Cardiac septum (tissue), 1 donor: ENCODE data around the gene CBX8. TPM values are rescaled to one million over a fixed set of nuclear protein-coding genes. Genes with fewer than 3 reads are reported as not detected.

Experiments
- DNase-seq: peaks from one replicate; pipeline ENCODE4 v3.0.0-alpha.2; 2020; ENCODE audit warnings: low spot score
- intact Hi-C: fragments of 100-400 bp; cut with DNase I; formaldehyde crosslinking; loops from one replicate; pipeline ENCODE4 v1.14.0; 2022
- total RNA-seq: library from RNA; stranded (reverse); fragmentation: NEBNext Ultra II Directional; extraction: Animal tissue kit (Norgen Biotek cat#: 25700); gene quantifications from one replicate; pipeline ENCODE4 v1.2.1, GENCODE V29; 2021
- donor health status: DM: no; HTN: no; CAD: no.

Gene CBX8
- total RNA-seq, 1 donor from 2014 or later: 5.7 TPM

DNA sequence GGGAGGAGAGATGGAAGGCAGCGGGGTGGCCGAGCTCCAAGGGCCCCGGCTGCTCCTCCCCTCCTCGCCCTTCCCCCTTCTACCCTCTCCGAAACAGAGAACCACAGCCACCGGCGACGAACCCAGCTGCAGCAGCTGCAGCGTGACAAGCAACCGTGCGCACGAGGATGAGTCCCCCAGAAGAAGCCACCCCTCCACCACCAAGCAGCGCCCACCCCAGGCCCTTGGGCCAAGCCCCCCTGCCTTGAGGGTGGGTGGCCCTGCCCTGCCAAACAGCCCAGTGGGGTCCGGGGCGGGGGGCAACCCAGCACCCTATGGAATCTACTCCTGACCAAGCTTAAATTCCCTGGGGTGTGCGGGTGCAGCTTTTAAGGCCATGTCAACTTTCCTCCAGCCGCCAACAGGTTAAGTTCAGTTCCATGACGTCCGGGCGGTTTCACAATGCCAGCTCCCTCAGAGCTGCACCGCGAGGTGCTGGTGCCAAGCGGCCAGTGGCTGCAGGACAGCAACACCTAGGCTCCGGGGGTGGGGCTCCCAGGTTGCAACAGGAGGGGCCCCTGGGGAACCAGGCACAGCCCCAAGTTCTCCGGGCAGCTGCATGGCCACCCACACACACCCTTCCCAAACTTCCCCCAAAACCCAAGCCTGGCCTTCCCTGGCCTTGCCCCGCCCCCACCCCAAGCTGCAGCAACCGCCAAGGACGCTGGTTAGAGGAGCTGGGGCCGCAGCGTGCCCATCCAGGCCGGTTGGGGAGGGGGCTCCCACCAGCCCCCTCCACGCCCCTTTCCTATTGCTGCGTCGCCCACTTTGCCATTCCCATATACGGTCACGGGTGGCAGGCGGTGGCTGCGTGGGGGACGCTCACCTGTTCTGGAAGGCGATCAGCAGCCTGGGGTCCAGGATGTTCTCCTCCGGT is 40.4 kb upstream of the CBX8 start:
- intact Hi-C loops: no loop called here
- peak; percentile 88 for DNase-seq

DNA sequence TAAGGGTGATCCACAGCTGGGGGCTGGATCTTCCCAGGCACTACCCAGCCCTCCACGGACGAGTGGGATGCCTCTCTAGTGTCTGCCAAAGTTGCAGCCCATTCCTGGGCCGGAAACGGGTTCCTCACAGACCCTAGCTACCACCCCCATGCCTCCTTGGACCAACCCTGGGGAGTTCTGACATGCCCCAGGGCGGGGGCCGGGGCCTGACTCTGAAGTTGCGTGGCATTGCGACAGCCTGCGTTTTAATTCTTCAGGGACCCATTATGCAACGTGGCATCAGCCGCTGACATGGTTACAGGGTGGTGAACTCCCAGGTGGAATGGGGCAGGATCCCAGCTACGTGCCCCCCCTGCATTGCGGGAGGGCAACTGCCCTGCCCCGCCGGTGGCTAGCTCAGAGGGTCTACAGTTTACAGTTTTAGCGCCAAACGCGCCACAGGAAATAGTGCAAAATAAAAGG is 39.7 kb upstream of the CBX8 start:
- no peak for DNase-seq
- intact Hi-C loops: no loop called here

DNA sequence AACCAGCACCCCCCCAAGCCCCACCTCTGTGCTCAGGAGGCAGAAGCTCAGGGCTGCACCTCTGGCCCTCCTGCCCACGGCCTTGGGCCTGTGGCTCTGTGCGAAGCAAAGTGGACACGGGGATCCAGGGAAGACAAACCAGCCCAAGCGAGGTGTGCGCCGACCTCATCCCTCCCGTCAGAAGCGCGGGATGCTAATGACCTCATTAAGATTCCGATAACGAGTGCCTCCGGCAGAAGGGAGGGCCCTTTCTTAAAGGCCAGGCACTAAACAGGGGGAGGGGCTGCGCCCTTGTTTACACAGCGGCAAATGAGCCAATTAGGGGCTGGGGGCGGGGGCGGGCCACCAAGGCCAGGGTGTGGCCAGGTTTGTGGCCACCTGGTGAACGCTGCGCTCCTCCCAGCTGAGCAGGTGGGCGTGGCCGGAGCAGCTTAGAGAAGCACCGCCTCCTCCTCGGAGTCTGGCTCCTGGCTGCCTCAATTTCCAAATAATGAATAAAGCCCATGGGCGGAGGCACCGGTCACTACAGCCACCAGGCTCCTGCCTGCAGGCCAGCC is 39.2 kb upstream of the CBX8 start:
- no peak for DNase-seq
- intact Hi-C loops: no loop called here

DNA sequence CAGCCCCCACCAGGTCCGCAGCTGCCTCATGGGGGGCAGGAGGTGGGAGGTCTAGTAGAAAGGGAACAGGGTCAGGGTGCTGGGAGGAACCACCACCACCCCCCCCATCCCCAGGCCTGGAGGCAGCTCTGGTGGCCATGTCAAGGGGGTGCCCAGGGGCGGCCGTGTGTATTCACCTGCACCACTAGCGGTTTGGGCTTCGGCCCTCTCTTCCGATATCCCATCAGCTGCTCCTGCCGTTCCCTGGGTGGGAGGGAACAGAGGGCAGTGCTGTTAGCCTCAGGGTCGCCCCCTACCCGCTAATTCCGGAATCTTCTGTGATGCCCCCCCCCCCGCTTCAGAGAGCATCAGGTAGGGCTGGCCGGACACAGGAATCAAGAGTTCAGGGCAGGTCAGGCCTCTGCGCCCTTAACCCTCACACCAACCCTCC is 38.6 kb upstream of the CBX8 start:
- no peak for DNase-seq
- intact Hi-C loops: no loop called here

DNA sequence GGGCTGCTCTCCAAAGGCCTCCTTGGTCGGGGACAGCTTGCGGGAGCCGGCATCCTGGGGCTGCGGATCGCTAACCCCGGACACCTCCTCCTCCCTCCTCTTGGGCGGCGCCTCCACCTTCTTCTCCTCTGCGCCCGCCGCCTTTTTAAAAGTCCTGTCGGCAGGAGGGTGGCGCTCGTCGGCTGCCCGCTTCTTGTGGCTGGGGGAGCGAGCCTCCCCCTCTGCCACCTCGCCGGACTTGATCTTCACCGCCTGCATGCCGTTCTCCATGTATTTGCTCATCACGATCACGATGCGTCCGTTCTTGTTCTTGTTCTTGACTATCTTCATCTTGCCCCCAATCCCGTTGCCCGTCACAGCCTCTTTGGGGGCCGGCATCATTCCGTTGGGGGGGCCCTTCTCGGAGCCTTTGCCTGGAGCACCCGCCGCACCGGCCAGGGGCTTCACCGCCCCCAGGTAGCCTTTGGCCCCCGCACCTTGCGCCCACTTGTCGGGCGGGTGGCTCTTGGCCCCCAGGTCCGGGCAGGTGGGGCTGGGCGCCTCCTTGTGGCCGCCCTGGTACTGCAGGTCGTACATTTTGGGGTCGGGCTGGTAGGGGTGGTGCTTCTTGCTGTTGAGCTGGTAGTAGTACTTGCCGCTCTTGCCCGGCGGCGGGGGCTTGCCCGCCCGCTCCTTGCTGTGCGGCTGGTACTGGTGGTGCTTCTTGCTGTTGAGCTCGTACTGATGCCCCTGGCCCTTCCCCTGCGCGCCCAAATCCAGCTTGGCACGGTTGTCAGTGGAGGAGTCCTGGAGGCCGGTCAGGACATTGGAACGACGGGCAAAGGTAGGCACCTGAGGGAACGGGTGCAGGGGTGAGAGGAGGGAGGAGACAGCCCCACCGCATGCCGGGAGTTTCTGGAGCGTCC is 37.9 kb upstream of the CBX8 start:
- no peak for DNase-seq
- intact Hi-C loops: no loop called here

DNA sequence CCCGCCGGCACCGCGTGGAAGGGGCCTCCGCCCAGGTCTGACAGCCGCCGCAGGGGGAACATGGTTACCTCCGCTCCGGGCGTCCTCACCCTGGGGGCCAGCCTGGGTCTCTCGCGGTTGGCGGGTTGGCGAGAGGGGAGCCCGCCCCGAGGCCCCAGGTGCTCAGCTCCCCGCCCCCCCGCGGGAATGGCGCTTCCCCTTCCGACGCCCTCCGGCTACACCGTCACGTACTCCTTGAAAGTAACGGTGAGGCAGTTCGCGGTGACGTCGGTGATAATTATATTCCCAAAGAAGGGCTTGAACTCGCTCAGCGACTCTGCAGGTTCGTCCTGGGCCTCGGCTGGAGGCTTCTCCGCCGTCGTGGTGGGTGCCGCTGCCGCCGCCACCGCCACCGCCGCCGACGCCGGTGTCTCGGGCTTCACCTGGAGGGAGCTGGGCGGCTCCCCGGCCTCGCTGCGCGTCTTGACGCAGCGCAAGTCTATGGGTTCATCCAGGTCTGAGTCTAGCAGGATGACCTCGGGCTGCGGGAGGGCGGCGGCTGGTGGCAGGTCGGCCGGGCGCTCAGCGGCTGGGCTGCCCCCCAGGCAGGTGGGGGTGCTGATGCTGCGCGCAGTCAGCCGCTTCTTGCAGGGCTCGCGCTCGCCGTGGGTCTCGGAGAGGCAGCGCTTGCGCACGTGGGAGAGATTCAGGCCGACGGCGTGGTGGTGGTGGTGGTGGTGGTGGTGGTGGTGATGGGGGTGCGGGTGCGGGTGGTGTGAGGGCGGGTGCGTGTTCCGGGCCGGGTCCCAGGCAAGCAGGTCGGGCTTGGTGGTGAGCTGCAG is 37.1 kb upstream of the CBX8 start:
- DNase-seq: no peak
- intact Hi-C loops: no loop called here

DNA sequence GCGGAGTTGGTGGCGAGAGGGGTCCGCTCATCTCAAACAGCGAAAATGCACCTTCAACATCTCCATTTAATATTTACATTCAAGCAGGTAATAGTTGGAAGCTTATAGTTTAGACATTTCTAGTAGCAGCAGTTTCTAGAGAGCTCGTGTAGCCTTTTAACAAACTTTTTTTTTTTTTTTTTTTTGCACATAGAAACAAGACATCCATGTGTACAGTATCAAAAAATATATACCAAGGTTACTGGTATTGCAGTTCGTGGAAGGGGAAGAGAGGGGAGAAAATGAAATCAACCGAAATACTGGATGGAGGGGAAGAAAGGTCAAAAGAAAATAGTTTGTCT is 36.2 kb upstream of the CBX8 start:
- DNase-seq: no peak
- intact Hi-C loops: no loop called here

DNA sequence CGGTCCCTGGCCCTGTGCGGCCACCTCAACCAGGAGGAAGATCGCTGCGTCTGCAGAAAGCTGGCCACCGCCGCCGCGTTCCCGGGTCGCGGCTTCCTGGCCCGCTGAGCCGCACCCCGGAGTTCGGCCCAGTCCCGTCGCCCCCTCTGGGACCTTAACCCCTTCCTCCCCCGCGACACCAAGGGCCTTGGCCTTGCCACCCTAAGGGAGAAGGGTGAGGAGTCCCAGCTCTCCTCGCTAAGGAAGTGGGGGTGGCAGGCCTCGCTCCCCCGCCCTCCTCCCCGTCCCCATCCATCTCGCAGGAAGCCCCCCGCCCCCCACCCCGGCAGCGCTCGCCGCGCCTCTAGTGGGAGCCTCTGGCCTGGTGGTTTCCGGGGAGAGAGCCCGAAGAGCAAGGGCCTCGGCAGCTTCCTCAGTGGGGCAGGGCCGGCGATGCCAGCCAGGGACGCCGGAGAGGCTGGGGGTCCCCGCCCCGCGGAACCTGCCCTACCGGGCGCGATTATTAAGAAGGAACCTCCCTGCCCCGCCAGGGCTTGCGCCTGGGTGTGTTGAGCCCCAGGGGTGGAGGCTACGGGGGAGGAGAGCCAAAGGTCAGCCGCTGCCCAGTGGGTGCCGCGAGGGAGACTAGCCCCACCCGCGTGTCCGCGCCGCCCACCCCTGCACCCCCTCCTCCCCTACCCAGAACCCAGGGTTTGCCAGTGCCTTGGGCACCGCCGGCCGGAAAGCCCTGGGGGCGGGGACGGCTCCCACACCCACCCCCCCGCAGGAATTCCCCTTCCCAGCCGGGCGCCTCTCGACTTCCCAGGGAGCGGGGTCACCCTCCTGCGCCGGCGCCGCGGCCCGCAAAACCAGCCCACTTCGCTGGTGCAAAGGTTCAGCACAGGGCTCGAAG is 35.6 kb upstream of the CBX8 start:
- DNase-seq: no peak
- intact Hi-C loops: no loop called here

DNA sequence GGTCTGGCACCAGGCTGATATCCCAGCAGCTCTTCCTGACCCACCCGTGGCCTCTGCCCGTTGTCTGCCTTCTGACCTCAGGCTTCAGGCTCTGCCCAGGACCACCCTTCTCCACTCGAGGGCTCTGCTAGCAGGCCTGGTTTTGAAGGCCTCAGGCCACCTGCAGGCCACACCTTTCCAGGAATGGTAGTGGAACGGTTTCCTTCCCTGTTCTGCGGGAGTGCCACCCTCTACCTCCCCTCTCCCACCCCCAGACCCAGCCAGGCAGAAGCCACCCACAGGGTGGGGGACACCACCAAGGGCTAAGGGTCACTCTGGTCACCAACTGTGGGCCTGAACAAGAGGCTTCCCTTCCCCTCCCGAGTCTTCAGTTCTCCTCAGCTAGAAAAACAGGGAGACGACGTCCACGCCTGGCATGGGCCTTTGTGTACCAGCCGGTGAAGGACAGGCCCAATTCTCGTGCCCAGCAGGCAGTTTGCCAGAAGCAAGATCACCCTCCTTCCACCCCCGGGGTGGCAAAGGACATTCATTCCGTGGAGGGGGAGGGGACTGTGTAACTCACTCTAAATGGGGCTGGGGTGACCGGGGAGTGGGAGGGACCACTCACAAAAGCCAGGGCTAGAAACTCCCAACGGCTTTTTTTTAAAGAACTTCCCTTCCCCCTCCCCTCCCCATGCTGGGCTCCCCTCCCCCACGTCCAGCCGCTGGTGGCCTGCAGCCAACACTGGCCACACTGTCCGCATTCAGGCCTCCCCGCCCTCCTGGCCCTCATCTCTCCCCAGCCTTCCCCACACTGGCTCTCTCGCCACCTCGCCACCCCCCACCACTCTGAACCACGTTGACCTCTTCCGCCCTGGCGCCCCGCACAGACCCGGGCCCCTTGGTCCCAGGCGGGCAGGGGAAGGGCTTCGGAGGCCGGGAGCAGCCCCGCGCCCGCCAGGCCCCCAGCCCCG is 34.7 kb upstream of the CBX8 start:
- intact Hi-C loops: no loop called here
- DNase-seq: peak; percentile 85

DNA sequence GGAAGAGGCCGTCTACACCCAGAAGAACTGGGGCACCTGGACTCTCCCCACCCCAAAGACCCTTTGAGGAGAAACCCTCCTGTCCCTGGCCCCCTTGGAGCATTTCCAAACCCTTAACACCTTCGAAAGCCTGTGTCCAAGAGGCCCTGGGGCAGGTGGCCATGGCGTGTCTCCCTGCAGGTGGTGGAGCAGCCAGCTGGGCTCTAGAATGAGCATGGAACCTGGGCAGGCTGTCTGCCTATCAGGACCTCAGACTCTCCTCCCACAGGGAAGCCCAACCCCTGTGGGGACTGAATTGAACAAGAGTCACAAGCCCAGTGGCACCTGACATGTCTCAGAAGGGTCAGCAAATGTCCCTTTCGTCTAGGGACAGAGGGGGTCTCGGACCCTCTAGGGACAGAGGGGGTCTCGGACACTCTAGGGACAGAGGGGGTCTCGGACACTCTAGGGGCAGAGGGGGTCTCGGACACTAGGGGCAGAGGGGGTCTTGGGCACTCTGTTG is 33.9 kb upstream of the CBX8 start:
- DNase-seq: no peak
- intact Hi-C loops: no loop called here

DNA sequence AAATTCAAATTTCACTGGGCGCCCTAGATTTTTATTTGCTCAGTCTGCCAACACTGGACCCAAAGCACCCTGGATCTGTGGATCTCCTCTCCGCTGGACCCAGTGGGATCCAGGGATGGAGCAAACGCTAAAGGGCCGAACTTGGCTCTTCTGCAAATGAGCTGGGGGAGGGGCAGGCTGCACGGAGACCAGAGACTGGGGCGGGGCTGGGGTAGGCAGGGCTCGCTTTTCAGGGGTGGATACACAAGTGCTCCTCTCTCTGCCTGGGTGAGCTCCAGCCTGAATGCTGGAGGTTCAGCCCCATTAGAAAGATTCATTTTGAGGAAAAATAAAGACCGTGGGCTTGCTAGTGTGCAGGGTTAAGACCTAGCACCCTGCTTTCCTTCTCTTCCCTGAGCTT is 33.4 kb upstream of the CBX8 start:
- no peak for DNase-seq
- intact Hi-C loops: no loop called here

DNA sequence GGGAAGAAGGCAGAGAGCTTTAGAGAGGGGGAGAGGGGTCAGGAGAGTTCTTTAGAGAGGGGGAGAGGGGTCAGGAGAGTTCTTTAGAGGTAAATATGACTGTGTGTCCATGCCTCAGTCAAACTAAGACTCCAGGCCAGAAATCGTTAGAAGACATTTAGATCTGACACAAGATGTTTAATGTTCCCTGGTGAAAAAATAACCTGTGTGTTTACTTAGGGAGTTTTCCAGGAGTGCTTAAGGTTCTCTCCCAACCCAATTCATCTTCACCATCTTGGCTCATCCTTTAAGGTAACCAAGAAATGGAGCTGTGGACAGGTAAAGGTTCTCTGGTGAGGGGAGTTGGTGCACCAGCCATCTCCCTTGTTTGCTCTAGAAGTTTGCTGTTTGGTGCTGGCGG is 32.6 kb upstream of the CBX8 start:
- no peak for DNase-seq
- intact Hi-C loops: no loop called here

DNA sequence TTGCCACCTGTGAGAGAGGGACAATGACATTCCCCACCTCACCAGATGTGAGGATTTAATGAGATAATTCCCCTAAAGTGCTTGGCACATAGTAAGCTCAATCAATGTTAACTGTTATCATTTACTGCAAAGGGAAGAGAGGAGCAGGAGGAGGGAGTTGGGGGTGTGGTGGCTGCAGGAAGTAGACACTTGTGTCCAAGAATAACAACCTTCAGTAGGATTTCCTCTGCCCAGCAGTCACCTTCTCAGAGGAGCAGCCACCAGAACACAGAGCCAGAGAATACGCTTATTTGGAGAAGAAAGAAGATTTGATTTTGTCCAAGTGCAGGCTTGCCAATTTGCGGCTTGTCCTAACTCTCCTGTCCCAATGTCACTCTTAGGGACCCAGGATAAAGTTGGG is 32.1 kb upstream of the CBX8 start:
- DNase-seq: no peak
- intact Hi-C loops: no loop called here

DNA sequence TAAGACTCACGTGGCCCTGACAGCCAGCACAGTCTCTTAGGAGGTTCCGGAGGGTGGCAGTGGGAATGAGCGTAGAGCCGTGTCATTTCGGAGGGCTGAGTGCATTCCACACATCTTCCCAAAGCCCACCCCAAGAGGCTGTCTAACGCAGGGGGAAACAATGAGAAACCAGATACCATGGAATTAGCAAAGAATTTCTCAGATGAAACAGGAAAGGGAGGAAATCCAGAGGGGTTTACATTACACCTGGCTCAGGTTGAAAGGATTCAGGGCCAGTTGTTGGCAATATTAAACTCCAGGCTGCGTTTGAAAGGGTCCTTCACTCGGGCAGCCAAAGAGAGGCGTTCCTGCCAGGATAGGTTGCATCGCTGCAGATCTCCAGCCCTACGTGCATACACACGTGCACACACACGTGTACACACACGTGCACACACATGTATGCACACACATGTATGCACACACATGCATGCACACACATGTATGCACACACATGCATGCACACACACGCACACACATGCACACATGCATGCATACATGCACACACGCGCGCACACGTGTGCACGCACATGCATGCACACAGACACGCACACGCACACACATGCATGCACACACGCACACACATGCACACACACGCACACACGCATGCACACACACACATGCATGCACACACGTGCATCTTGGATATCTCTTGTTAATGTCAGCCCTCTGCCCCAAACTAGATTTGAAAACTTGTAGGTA is 30.1 kb upstream of the CBX8 start:
- intact Hi-C loops: no loop called here
- DNase-seq: no peak

DNA sequence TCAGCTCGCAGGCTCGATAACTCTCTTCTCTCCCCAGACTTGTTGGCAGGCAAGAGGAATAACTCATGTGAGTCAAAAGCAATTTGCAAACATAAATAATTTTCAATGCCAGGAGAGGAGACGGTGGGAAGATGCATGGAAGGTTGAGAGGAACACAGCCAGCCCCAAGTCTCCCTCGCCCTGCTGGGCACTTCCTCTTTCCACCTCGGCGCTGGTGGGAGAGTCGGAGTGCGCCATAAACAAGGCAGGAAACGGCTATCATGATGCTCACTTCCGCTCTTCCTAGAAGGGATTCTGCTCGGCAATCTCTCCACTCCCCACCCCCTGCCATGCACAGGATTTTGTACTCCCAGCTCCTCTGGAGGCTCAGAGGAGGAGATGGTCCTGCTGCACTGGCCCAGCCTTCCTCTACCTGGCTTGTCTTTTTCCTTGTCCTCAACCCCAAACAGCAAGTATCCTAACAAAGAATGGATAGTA is 29.4 kb upstream of the CBX8 start:
- DNase-seq: no peak
- intact Hi-C loops: no loop called here

DNA sequence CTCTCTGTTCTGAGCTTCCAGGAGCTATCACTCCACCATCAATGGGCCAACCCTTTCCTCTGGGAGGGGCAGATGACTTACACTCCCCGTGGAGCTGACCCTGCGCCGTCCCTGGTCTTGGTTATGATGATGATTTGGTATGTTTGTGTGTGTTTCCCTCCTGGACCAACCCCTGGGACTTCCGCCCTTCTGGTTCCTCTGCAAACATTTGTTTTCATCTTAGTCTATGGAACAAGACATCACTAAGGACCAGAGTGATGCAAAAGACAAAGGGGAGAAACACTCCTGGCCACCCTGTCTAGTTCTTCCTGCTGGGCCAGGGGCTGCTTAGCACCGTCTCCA is 28.7 kb upstream of the CBX8 start:
- DNase-seq: no peak
- intact Hi-C loops: no loop called here
